CD4-positive, alpha-beta T cell treated with Interleukin-17A for 4 hours (primary cell): ENCODE results near the gene SLC12A9.
"Not testable (repeated sequence)": the region's sequence is repeated elsewhere in the genome, so short reads cannot be mapped to it uniquely, and the experiment has no call there.

ENCODE experiments used
- DNase-seq: peaks from one replicate; pipeline ENCODE4 v3.0.0-alpha.2; 2020; ENCODE audit warnings: mixed read lengths

The SLC12A9 gene, protein sequence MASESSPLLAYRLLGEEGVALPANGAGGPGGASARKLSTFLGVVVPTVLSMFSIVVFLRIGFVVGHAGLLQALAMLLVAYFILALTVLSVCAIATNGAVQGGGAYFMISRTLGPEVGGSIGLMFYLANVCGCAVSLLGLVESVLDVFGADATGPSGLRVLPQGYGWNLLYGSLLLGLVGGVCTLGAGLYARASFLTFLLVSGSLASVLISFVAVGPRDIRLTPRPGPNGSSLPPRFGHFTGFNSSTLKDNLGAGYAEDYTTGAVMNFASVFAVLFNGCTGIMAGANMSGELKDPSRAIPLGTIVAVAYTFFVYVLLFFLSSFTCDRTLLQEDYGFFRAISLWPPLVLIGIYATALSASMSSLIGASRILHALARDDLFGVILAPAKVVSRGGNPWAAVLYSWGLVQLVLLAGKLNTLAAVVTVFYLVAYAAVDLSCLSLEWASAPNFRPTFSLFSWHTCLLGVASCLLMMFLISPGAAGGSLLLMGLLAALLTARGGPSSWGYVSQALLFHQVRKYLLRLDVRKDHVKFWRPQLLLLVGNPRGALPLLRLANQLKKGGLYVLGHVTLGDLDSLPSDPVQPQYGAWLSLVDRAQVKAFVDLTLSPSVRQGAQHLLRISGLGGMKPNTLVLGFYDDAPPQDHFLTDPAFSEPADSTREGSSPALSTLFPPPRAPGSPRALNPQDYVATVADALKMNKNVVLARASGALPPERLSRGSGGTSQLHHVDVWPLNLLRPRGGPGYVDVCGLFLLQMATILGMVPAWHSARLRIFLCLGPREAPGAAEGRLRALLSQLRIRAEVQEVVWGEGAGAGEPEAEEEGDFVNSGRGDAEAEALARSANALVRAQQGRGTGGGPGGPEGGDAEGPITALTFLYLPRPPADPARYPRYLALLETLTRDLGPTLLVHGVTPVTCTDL

DNA sequence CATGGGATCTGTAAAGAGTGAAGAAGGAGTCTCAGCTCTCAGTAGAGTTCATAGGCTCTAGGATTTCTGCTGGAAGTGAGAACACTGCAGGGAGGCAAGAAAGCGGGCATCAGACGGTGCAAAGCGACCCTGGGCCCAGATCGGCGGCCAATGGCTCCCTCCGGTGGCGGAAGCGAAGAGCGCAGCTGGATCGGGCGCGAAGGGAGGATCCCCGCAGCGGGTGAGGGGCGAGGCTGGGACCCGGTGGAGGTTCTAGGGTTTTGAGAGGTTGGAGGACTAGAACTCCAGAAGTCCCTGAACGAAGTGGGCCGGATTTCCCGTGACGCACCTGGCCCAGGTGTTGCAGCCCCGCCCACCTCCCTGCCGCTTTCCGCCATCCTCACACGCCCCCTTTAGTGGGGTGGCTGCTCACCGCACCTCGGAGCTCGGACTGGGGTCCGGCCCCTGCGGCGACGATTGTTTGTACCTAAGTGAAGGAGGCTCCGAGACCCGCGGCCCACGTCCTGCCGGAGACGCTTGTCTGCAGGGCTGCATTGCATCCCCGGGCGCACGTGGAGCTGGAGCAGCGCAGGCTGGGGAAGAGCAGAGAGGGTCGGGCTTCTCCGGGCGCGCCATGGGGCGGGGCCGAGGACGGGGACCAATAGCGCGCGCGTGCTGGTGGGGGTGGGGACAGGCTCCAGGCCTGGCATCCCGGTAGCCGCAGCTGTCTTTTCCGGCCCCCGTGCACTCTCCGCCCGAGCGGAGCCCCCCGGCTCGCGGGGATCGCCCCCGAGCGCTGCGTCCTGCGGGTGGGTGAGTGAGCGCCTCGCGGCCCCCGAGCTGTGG lies at the start of gene SLC12A9:
Gene SLC12A9 (plus strand): TSS at position 666 of the 825 bp plus-strand sequence. CDS start 1,485 bp downstream, outside the sequence.
- peak; percentile 93 for DNase-seq

DNA sequence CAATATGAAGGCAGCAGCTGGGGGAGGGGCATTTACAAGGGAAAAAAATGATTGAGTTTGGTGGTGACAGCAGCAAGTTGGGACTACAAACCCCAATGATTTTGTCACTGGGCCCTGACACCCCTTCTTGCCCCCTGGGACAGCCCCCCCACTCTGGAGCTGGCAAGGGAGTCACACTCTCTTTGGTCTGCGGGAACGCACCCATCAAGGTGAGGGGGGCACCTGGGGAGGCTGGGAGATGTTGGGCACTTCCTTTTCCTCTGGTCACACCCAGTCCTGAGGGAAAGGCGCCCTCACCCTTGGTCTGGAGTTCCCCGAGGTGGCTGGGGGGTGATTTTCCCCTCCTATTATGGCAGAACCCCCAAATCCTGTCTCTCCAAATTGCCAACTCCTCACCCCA lies 49.6 kb upstream of the SLC12A9 start:
- DNase-seq = no peak

DNA sequence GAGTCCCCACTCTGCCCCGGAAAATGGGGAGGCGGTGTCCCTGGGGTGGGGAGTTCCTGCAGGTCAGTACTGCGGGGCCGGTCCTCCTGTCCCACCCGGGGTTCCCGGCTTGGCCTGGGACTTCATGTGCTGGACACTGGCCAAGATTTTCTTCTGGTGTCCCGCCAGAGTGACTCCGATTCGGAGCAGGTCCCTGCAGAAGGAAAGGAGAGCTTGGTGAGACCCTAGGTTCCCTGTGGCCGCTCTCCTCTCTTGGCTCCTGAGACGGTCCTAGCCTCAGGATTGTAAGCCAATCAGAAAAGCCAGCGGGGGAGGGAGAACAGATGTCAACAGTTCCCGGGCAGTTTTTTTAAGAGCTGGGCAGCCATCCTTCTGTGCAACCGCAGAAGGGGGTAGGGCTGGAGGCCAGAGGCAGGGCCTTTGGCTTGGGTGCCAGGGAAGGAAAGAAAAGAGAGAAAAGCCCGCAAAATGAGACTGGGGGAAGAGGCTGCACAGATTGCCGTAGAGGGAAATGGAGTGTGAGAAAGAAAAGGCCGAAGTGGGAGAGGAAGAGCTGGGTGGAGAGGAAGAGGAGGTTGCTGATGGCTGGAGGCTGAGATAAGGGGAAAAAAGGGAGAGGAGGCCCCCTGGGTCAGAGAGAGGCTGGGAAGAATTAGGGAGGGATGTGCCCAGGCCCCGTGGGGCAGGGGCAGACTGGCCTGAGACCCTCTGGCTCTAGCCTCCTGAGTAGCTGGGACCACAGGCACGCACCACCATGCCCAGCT lies 48.9 kb upstream of the SLC12A9 start:
- peak; percentile 31 for DNase-seq

DNA sequence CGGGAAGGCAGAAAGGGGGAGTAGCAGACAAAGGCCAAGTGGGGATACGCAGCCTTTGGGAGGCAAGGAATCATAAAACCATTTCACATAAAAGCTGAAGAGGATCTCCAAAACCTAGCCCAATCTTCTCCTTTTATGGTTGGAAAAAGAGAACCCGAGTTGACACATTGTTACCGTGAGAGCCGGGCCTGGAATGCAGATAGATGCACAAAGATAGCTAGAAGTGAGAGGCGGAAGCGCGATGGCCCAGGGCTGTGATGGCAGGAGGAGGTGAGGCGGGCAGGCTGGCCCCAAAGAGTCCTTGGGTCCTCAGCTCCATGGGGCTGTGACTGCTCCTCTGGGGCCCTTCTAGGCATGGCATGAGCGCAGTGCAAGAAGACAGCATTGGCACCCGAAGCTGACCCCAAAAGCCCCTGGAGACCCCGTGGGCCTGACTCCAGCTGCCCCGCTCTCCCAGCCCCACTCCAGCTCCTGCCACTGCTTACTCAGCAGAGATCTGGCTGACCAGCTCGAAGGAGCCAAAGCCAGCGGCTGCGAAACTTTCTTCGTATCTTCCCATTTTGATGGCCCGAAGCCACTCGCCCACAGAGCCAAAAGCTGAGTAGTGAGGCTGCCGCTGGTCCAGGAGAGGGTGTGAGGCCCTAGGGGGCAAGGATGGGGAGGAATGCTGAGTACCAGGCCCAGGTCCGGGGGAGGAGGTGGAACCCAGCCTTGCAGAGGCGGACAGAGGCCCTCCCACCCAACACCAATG lies 47.7 kb upstream of the SLC12A9 start:
- DNase-seq = no peak

DNA sequence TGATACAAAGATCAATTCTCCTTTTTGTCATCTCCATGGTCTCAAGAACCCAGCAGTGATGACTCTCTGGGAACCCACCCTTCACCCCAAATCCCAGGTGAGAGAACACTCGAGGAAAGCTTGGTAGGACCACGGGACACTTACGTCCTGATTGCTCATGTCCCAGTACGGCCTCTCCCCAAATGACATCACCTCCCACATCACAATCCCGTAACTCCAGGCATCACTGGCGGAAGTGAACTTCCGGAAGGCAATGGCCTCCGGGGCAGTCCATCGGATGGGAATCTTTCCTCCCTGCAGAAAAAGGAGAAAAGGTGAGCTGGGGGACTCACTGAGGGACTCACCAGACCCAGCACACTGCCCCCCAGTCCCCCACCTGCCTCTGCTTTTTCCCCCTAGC lies 46.2 kb upstream of the SLC12A9 start:
- DNase-seq = no peak

DNA sequence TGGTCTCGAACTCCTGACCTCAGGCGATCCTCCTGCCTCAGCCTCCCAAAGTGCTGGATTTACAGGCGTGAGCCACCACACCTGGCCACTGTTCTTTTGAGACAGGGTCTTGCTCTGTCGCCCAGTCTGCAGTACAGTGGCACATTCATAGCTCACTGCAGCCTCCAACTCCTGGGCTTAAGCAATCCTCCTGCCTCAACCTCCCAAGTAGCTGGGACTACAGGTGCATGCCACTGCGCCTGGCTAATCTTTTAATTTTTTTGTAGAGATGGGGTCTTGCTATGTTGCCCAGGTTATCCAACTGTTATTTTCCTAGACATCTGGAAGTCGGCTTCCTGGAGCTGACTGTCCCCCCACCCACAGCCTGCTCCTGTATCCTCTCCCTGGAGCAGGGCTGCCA lies 45.6 kb upstream of the SLC12A9 start:
- not testable (repeated sequence) for DNase-seq

DNA sequence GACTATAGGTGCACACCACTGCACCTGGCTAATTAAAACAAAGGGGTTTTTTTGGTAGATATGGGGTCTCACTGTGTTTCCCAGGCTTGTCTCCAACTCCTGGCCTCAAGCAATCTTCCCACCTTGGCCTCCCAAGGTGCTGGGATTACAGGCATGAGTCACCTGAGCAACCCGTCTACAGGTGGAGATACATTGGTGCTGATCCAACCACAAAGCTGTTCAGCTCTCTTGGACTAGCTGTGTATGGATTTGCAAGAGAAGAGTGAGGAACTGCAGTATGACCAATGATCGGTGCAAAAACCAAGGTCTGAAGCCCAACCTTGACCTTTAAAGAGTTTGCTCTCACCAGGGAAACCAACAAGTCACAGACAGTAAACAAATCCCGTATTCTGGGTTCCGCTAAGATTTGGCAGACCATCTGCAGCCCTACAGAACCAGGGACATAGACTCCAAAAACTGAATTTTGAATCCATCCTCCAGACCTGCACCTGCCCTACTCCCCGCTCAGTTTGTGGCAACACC lies 44.1 kb upstream of the SLC12A9 start:
- DNase-seq = no peak

DNA sequence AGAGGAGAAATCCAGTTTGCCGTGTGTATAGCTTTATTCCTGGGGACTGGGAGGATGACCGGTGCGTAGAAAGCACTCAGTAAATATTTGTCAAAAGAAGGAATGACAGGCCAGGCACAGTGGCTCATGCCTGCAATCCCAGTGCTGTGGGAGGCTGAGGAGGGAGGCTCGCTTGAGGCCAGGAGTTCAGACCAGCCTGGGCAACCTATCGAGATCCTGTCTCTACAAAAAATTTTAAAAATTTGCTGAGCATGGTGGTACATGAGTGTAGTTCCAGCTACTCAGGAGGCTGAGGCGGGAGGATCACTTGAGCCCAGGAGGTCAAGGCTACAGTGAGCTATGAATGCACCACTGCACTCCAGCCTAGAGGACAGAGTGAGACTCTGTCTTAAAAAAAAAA lies 41.0 kb upstream of the SLC12A9 start:
- no peak for DNase-seq

DNA sequence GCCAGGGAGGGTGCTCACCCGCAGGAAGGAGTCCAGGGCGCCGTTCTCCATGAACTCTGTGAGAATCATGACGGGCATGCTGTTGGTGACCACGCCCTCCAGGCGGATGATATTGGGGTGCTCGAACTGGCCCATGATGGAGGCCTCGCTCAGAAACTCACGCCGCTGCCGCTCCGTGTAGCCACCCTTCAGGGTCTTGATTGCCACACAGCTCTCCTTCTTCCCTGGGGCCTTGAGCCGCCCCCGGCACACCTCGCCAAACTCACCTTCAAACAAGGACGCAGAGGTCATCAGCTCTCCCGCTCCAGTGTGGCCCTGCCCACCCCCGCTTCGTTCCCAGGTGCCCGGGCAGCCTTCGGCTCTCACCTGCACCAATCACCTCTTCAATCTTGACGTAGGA lies 39.8 kb upstream of the SLC12A9 start:
- DNase-seq = no peak

DNA sequence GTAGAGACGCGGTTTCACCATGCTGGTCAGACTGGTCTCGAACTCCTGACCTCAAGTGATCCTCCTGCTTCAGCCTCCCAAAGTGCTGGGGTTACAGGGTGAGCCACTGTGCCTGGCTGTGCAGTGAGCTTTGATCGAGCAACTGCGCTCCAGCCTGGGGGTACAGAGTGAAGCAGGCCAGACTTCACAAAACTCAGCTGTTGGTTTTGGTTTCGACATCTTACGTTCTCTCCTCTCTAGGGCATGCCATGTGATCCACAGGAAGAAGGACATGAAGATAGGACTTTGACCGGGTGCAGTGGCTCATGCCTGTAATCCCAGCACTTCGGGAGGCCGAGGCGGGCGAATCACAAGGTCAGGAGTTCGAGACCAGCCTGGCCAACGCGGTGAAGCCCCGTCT lies 36.0 kb upstream of the SLC12A9 start:
- DNase-seq = not testable (repeated sequence)

DNA sequence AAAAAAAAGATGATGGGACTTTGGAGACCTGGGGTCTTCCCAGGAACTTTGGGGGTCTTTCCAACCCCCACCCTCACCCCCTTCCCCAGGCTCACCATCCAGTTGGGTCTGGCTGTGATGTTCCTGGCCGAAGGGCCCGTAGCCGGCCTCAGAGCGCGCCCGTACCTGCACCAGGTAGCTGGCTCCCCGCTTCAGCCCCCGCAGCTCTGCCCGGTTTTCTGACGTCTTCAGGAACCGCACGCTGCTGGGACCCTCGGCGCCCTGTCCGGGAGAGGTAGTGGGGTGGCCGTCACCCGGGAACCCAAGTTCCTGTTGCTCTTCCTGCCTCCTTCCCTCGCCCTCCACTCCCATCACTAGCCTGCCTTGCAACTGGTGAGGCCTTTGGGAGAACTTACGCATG lies 35.4 kb upstream of the SLC12A9 start:
- DNase-seq = no peak

DNA sequence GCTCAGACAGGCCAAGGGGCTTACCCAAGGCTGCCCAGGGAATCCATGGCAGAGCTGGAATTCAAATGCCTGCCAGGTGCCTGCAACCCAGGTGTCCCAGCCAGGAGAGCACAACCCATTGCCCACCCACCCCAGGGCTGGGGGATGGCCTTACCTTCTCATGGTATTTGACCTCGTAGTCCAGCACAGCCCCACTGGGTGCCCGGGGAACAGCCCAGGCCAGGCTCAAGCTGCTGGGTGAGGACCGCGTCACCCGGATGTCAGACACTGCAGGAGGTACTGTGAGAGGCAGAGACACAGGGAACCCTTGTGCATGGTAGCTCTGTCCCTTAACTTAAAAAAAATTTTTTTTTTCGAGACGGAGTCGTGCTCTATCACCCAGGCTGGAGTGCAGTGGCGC lies 34.1 kb upstream of the SLC12A9 start:
- DNase-seq = no peak

DNA sequence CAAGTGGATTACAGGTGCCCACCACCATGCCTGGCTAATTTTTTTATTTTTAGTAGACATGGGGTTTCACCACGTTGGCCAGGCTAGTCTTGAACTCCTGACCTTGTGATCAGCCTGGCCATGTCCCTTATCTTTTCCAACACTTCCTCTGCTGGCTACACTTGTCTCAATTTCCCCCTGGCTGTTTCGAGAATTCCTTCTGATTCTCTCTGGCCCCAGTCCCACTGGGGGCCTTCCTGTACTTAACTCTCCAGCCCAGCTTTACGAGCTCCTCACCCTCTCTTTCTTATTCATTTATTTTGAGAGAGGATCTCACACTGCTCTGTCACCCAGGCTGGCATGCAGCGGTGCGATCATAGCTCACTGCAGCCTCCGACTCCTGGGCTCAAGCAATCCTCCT lies 33.7 kb upstream of the SLC12A9 start:
- DNase-seq = no peak

DNA sequence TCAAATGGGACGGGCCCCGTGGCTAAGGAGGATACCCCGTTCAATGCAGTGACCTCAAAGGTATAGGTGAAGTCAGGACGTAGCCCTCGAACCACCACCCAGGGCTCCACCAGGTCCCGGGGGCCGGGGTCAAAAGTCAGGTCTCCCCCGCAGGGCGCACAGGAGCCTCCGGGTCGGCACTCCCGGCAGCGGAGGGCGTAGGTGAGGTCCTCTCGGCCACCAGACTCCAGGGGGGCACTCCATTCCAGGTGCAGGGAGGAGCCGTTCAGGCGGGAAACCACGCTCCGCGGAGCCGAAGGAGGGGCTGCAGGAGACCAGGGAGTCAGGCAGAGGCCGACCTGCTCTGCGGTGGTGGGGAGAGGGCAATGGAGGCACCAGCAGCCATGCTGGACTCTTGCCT lies 32.9 kb upstream of the SLC12A9 start:
- no peak for DNase-seq

DNA sequence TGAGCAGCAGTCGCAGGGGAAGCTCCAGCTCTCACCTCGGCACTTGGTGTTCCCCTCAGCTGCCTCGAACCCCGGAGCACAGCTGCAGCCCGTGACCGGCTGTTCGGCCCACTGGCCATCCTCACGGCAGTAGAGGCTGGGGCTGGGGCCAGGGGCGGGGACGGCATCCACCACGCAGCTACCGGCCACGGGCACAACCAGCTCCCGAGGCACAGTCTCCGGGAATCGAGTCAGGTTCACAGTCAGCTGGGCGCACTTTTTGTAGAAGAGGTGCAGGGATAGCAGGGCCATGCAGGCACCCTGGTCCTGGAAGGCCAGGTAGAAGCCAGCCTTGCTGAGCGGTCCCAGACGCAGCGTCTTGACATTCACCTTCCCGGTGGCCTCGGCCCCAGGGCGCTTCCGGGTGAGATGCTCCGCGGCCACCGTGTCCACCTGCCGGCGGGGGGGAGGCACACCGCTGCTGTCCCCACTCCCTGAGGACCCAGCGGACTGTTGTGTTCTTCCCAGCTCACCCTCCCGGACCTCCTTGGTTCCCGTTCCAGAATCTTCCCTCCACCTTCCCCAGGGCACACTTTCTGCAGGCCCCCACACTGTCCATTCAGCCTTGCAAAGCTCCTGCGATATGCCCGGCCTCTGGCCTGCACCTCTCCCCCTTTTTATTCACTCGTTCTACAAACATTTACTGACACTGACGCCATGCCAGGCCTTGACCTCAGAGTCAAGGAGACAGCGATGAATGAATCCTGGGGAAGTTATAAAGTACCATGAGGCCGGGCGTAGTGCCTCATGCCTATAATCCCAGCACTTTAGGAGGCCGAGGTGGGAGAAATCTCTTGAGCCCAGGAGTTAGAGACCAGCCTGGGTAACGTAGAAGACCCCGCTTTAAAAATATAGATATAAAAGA lies 30.0 kb upstream of the SLC12A9 start:
- DNase-seq = no peak

DNA sequence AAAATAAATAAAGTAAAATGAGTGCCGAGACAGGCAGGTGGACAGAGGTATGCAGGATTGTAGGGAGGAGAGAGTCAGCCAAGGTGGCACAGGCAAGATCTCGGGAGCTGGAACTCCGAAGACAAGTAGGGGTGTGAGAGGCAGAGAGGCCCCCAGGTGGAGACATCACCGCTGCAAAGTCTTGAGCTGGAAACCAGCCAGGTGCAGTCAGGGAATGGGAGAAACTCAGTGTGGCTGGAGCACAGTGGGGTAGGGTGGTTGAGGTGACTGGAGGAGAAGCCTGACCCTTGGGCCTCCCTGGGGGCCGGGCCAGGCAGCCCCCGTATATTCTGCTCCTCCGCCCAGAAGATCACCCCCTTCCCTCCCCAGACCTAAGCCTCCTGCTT lies 29.4 kb upstream of the SLC12A9 start:
- DNase-seq = no peak

DNA sequence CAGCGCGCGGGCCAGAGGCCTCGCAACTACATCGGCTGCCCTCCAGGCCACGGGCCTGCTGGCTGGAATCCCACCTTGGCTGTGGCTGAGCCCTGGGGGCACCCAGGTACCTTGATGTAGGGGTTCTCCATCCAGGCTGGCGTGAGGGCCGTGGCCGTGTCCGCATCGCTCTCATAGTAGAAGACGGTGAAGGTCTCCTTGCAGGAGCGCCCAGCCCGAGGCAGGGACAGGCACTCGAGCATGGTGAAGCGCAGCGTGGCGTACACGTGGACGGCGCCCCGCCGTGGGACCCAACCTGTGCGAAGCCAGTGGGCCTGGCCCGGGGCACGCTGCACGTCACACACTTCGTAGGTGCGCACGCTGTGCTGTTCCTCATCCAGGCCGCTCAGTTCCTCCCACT lies 29.0 kb upstream of the SLC12A9 start:
- DNase-seq = no peak

DNA sequence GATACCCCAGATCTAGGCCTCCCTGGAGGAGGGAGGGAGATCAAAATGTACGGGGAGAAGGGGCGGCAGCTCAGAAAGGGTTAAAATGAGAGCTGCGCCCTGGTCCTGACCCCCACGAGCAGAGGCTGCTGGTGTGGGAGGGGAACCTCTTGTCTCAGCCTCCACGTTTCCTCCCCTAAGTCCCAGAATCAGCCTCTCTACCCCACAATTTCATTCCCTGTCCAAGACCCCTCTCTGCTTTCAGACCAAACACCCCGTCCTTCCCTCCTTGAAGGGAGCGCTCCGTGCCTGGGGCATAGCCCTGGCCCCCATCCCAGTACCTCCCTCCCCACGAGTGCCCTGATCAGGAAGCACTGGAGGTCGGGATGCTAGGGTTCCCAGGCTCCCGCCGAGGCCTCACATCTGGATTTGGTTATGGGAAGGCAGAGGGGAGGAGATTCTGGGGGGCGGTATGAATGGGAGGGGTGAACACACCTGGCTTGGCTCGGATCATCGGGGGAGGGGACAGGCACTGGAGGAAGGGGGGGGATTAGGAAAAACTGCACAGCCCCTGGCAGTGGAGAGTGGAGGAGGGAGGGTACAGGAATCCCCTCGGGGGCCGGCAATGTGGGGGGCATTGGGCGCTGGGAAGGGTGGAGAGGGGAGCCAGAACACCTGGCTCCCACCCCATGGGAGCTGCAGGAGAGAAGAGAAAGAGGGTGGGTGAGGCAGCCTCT lies 27.9 kb upstream of the SLC12A9 start:
- DNase-seq = no peak

DNA sequence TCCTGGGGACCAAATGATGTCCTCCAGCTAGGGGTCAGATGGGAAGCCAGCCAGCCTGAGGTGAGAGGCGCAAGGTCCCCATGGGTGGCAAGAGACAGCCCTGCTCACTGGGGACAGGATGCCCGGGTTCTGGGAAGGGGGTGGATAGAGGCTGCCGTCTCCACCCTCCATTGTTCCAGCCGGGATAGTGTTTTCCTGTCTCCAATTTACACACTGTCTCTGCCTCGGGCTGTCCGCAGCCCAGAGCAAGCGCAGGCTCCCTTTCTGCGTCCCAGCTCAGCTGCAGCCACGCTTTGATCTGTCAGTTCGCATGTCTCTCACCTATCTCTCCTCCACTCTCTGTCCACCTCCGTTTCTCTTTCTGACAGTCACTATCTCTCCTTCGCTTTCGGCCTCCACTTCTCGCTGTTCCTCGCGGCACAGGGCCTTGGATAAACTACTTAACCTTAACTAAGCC lies 27.3 kb upstream of the SLC12A9 start:
- no peak for DNase-seq
